NB4 (cell line): ENCODE results near the gene TBXAS1.

ENCODE experiments used
- CTCF ChIP-seq: IDR thresholded peaks from one replicate; pipeline ENCODE4 v1.5.1; 2012; ENCODE audit warnings: low read depth, low read length
- MAX ChIP-seq: IDR thresholded peaks from 2 replicates; pipeline ENCODE4 v1.6.1; 2011; ENCODE audit warnings: low read depth, low read length
- MYC ChIP-seq: IDR thresholded peaks from 2 replicates; pipeline ENCODE4 v1.6.1; 2011; ENCODE audit warnings: low read depth, low read length
- POLR2A ChIP-seq: IDR thresholded peaks from 2 replicates; pipeline ENCODE4 v1.6.1; 2011; ENCODE audit warnings: mild to moderate bottlenecking; ENCODE audit not compliant: insufficient read length; ENCODE audit errors: extremely low read depth

- TF ChIP-seq CTCF (no peak), POLR2A (no peak), MAX (no peak), MYC (no peak)
Measured at GRCh38 chr7:139885511-139885910, 56.4 kb downstream of the TBXAS1 start.
